ENCODE data around the gene DLK2. TPM values are rescaled to one million over a fixed set of nuclear protein-coding genes. Genes with fewer than 3 reads are reported as not detected.
"Not testable (repeated sequence)": the region's sequence is repeated elsewhere in the genome, so short reads cannot be mapped to it uniquely, and the experiment has no call there.

Gene DLK2
- total RNA-seq, 2 experiments from 2014 or later, result 0.19 to 0.36 TPM

DNA sequence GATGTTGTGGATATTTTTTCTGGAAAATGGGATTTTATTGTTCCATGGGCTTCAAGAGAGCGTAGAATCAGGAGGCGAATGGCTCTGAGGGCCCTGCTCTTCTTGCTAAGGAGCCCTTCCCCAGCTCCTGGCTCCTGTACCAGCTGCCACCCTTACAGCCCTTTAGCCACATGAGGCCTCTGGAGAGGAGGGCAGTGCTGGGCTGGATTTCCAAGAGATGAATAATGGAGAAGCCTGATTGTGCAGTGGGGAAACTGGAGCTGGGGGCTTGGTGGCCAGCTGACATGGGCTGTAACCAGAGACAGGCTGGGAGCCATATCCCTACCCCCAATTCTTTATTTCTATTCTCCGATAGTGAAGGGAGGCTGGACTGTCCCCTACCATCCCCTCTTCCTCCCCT is 45.6 kb upstream of the DLK2 start:
- H3K36me3 Mint-ChIP-seq (ENCODE audit: low read depth), result peaks cover 71% of the 10 kb centered on the region

DNA sequence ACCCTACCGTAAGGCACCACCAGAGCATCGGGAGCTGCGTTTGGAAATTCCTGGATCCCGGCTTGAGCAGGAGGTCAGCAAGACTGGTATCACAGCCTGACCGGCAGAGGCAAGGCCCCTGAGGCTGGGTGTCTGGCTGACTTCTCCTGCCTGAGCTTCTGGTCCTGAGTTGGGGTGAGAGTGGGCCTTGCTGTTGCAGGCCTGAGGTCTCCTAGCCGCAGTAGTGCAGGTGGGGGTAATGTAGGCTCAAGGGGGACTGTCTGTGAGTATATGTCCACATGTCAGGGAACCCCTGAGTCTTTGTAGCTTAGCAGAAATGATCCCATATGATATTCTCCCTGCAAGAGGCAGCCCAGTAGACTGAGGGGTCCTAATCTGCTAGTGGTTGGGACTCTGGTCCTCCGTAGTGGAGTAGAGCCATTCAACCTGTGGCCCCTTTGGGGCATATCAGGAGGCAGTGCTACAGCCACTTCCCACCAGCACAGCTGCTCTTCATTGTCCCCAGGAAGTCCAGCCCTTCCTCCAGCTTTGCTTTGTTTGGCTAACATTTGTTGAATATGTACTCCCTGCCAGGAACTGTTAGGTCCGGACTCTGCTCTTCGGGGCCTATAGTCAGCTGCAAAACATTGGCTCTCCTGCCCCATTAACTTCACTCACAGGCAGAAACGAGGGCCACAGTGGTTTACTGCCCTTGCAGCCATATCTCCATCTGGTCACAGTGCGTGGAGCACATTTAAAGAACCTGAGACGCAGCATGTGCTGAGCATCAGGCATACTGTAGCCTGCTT is 43.9 kb upstream of the DLK2 start:
- ChIA-PET POLR2A (no interaction called here), CTCF (no interaction called here)
- TF ChIP-seq, protein P1, sequence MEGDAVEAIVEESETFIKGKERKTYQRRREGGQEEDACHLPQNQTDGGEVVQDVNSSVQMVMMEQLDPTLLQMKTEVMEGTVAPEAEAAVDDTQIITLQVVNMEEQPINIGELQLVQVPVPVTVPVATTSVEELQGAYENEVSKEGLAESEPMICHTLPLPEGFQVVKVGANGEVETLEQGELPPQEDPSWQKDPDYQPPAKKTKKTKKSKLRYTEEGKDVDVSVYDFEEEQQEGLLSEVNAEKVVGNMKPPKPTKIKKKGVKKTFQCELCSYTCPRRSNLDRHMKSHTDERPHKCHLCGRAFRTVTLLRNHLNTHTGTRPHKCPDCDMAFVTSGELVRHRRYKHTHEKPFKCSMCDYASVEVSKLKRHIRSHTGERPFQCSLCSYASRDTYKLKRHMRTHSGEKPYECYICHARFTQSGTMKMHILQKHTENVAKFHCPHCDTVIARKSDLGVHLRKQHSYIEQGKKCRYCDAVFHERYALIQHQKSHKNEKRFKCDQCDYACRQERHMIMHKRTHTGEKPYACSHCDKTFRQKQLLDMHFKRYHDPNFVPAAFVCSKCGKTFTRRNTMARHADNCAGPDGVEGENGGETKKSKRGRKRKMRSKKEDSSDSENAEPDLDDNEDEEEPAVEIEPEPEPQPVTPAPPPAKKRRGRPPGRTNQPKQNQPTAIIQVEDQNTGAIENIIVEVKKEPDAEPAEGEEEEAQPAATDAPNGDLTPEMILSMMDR (IDR thresholded peaks at IDR 0.05), result no peak
- ATAC-seq (ENCODE audit: poor library complexity) (no peak), DNase-seq (no peak)
- Mint-ChIP-seq H3K4me1 (ENCODE audit: low read depth) (peaks cover 16% of the 10 kb centered on the region), H3K9me3 (no peaks in the 10 kb centered on the region), H3K27me3 (no peaks in the 10 kb centered on the region), H3K4me3 (no peak overlapping the region), H3K36me3 (ENCODE audit: low read depth) (peaks cover 69% of the 10 kb centered on the region), H3K27ac (no peak overlapping the region)
- H3K4me1 ChIP-seq (ENCODE audit: insufficient read depth, low read length), result peaks cover 17% of the 10 kb centered on the region
- H3K36me3 ChIP-seq (ENCODE audit: insufficient read depth, low read length), result peaks cover 68% of the 10 kb centered on the region
- intact Hi-C loops (cut with DNase I, micrococcal nuclease), result no loop called here
- H3K27me3 ChIP-seq (ENCODE audit: control insufficient read depth in 1 of 2, insufficient read depth in 2 of 2, low read length in 2 of 2), result no peaks in the 10 kb centered on the region
- H3K4me3 ChIP-seq (ENCODE audit: low read length), result no peak overlapping the region
- H3K27ac ChIP-seq (ENCODE audit: low read depth in 1 of 2, low read length in 2 of 2), result no peak overlapping the region
- no peaks in the 10 kb centered on the region for H3K9me3 ChIP-seq (ENCODE audit: control insufficient read depth in 1 of 2, insufficient read depth in 1 of 2, low read length in 2 of 2)

More for the DNA sequence above, 45.6 kb upstream of the DLK2 start:
- intact Hi-C loops (cut with DNase I, micrococcal nuclease), result loop anchor here in 1 of 2 experiments (10.0 kb wide), 1 partner anchor 596 kb away; no protein-coding TSS in a partner anchor
- H3K27me3 Mint-ChIP-seq, result no peaks in the 10 kb centered on the region
- Histone ChIP-seq H3K27ac (ENCODE audit: low read depth in 1 of 2, low read length in 2 of 2) (no peak overlapping the region), H3K4me3 (ENCODE audit: low read length) (no peak overlapping the region), H3K36me3 (ENCODE audit: insufficient read depth, low read length) (peaks cover 80% of the 10 kb centered on the region), H3K9me3 (ENCODE audit: control insufficient read depth in 1 of 2, insufficient read depth in 1 of 2, low read length in 2 of 2) (no peaks in the 10 kb centered on the region), H3K27me3 (ENCODE audit: control insufficient read depth in 1 of 2, insufficient read depth in 2 of 2, low read length in 2 of 2) (no peaks in the 10 kb centered on the region), H3K4me1 (ENCODE audit: insufficient read depth, low read length) (peaks cover under 1% of the 10 kb centered on the region)
- TF ChIP-seq, protein P1 (IDR thresholded peaks at IDR 0.05), result no peak
- H3K4me1 Mint-ChIP-seq (ENCODE audit: low read depth), result peaks cover 2% of the 10 kb centered on the region
- CTCF ChIA-PET, result interaction anchor here (0.6 kb wide), 1 partner anchor 106 kb away, joined by 3 read pairs; no protein-coding TSS in a partner anchor
- ATAC-seq (ENCODE audit: poor library complexity) (no peak), DNase-seq (no peak)
- no peaks in the 10 kb centered on the region for H3K9me3 Mint-ChIP-seq
- no peak overlapping the region for H3K27ac Mint-ChIP-seq
- POLR2A ChIA-PET, result no interaction called here
- H3K4me3 Mint-ChIP-seq, result no peak overlapping the region

DNA sequence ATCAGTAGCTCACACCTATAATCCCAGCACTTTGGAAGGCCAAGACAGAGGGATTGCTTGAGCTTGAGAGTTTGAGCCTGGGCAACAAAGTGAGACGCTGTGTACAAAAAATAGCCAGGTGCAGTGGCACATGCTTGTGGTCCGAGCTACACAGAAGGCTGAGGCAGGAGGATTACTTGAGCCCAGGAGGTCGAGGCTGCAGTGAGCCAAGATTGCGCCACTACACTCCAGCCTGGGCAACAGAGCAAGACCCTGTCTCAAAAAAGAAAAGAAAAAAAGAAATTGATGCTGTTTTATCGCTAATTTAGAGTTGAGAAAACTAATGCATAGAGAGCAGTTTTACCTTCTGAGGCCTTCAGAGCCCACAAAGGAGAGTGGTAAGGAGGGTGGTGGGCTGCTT is 42.9 kb upstream of the DLK2 start:
- H3K9me3 ChIP-seq (ENCODE audit: control insufficient read depth in 1 of 2, insufficient read depth in 1 of 2, low read length in 2 of 2); H3K27me3 ChIP-seq (ENCODE audit: control insufficient read depth in 1 of 2, insufficient read depth in 2 of 2, low read length in 2 of 2); H3K9me3 Mint-ChIP-seq; H3K4me3 Mint-ChIP-seq; H3K27ac Mint-ChIP-seq; intact Hi-C loops (cut with DNase I, micrococcal nuclease); H3K4me3 ChIP-seq (ENCODE audit: low read length); DNase-seq; ATAC-seq (ENCODE audit: poor library complexity); H3K27ac ChIP-seq (ENCODE audit: low read depth in 1 of 2, low read length in 2 of 2); H3K27me3 Mint-ChIP-seq: not testable (repeated sequence)
- H3K4me1 Mint-ChIP-seq (ENCODE audit: low read depth), result peaks cover 25% of the 10 kb centered on the region
- H3K36me3 ChIP-seq (ENCODE audit: insufficient read depth, low read length), result peaks cover 62% of the 10 kb centered on the region
- H3K36me3 Mint-ChIP-seq (ENCODE audit: low read depth), result peaks cover 66% of the 10 kb centered on the region
- POLR2A ChIA-PET, result interaction anchor here (0.6 kb wide), 1 partner anchor 8 kb away, joined by 4 read pairs; no protein-coding TSS in a partner anchor
- CTCF ChIA-PET, result interaction anchor here (0.5 to 0.6 kb wide), 2 partner anchors 191 to 585 kb away, joined by 3 read pairs; no protein-coding TSS in a partner anchor
- H3K4me1 ChIP-seq (ENCODE audit: insufficient read depth, low read length), result peaks cover 23% of the 10 kb centered on the region
